Nephron progenitor cell (in vitro differentiated cells): Measurements from ENCODE around the gene SFXN4.
"Not testable (repeated sequence)": the region's sequence is repeated elsewhere in the genome, so short reads cannot be mapped to it uniquely, and the experiment has no call there.

Experiments used
- DNase-seq: peaks from one replicate; pipeline ENCODE4 v3.0.0; 2021
- H3K27ac Mint-ChIP-seq: 2 replicates; pipeline ENCODE4 v1.8.0; 2021; ENCODE audit warnings: mild to moderate bottlenecking, moderate library complexity, mixed read lengths
- H3K27me3 Mint-ChIP-seq: 2 replicates; pipeline ENCODE4 v1.8.0; 2021; ENCODE audit warnings: mild to moderate bottlenecking, low read depth, mixed read lengths; ENCODE audit not compliant: poor library complexity
- H3K36me3 Mint-ChIP-seq: 2 replicates; pipeline ENCODE4 v1.8.0; 2021; ENCODE audit warnings: low read depth, mixed read lengths
- H3K4me1 Mint-ChIP-seq: 2 replicates; pipeline ENCODE4 v1.8.0; 2021; ENCODE audit warnings: mixed read lengths
- H3K4me3 Mint-ChIP-seq: 2 replicates; pipeline ENCODE4 v1.8.0; 2021; ENCODE audit warnings: mild to moderate bottlenecking, moderate library complexity, mixed read lengths
- H3K9me3 Mint-ChIP-seq: 2 replicates; pipeline ENCODE4 v1.8.0; 2021; ENCODE audit warnings: mild to moderate bottlenecking, moderate library complexity, mixed read lengths
- CTCF ChIP-seq: fragments of 200-600 bp; sonication (generic); IDR thresholded peaks from 2 replicates; pipeline ENCODE4 v1.5.0; 2021; ENCODE audit warnings: antibody characterized with exemption

The SFXN4 gene

GRCh38 chr10:119100434-119101238 is 64.9 kb downstream of the SFXN4 start:
- no peak for TF ChIP-seq CTCF
- Mint-ChIP-seq H3K27ac (no peak overlapping the region), H3K9me3 (no peaks in the 10 kb centered on the region), H3K4me1 (peaks cover 24% of the 10 kb centered on the region), H3K27me3 (peaks cover 18% of the 10 kb centered on the region), H3K36me3 (no peaks in the 10 kb centered on the region), H3K4me3 (no peak overlapping the region)
- DNase-seq = no peak

DNA sequence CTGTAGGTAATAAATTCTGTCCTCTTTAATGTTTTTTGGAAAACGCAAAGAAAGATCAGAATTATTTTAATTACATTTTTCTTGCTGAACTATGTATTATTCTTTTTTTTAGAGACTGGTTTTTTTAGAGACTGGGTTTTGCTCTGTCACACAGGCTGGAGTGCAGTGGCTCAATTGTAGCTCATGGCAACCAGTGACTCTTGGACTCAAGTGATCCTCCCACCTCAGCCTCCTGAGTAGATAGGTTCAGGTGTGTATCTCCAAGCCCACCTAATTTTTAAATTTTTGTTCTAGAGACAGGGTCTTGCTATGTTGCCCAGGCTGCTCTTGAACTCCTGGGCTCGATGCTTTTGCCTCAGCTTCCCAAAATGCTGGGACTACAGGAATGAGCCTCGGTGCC is 66.9 kb downstream of the SFXN4 start:
- no peak overlapping the region for H3K27ac Mint-ChIP-seq
- H3K4me1 Mint-ChIP-seq = peaks cover 16% of the 10 kb centered on the region
- H3K4me3 Mint-ChIP-seq = no peak overlapping the region
- no peaks in the 10 kb centered on the region for H3K9me3 Mint-ChIP-seq
- H3K27me3 Mint-ChIP-seq = peaks cover 19% of the 10 kb centered on the region
- H3K36me3 Mint-ChIP-seq = no peaks in the 10 kb centered on the region
- no peak for TF ChIP-seq CTCF
- DNase-seq = no peak

DNA sequence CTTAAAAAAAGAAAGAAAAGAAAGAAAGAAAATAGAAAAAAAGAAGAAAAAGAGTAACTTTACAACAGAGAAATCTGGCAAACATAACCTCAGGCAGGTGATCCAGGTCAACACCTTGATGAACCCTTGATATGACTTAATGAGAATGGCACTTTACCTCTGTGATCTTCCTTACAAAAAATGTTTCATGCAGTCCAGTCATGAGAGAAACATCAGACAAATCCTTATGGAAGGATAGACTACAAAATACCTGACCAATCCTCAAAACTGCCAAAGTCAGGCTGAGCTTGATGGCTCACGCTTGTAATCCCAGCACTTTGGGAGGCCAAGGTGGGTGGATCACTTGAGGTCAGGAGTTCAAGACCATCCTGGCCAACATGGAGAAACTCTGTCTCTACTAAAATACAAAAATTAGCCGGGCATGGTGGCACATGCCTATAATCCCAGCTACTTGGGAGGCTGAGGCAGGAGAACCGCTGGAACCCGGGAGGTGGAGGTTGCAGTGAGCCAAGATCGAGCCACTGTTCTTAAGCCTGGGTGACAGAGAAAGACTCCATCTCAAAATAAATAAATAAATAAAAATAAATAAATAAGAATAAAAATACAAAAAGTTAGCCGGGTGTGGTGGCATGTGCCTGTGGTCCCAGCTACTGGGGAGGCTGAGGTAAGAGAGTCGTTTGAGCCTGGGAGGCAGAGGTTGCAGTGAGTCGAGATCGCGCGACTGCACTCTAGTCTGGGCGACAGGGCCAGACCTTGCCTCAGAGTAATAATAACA is 68.7 kb downstream of the SFXN4 start:
- H3K4me3 Mint-ChIP-seq, DNase-seq, H3K27ac Mint-ChIP-seq, H3K36me3 Mint-ChIP-seq, H3K9me3 Mint-ChIP-seq: not testable (repeated sequence)
- Mint-ChIP-seq H3K27me3 (peaks cover 24% of the 10 kb centered on the region), H3K4me1 (peaks cover 23% of the 10 kb centered on the region)

DNA sequence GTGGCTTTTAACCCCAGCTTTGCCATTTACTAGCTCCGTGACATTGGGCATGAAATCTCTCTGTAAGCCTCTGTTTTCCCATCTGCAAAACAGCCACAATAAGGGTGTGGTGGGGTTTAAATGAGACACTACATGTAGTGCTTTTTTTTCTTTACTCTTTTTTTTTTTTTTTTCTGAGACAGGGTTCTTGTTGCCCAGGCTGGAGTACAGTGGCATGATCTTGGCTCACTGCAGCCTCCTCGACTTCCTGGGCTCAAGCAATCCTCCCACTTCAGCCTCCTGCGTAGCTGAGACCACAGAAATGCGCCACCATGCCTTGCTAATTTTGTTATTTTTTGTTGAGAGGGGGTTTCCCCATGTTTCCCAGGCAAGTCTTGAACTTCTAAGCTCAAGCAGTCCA is 69.9 kb downstream of the SFXN4 start:
- H3K9me3 Mint-ChIP-seq = no peaks in the 10 kb centered on the region

GRCh38 chr10:119090968-119091367 is 74.5 kb downstream of the SFXN4 start:
- DNase-seq = no peak
- Mint-ChIP-seq H3K27ac (no peak overlapping the region), H3K27me3 (peaks cover 19% of the 10 kb centered on the region), H3K4me3 (no peak overlapping the region), H3K4me1 (peaks cover 12% of the 10 kb centered on the region), H3K9me3 (no peaks in the 10 kb centered on the region), H3K36me3 (no peaks in the 10 kb centered on the region)
- TF ChIP-seq CTCF = no peak

More for the DNA sequence above, 69.9 kb downstream of the SFXN4 start:
- no peak for TF ChIP-seq CTCF
- Mint-ChIP-seq H3K36me3 (no peaks in the 10 kb centered on the region), H3K4me1 (peaks cover 13% of the 10 kb centered on the region), H3K27ac (no peak overlapping the region), H3K27me3 (peaks cover 20% of the 10 kb centered on the region), H3K4me3 (no peak overlapping the region)
- DNase-seq = no peak
